ENCODE data around the gene DDX20.

Gene DDX20

GRCh38 chr1:111778541-111779051 is 22.9 kb downstream of the DDX20 start:
- no peak for TF ChIP-seq CTCF (IDR thresholded peaks at IDR 0.05; ENCODE audit: extremely low read depth, missing control alignments)
- no peak for DNase-seq (ENCODE audit: low spot score)

GRCh38 chr1:111779546-111779945 is 23.8 kb downstream of the DDX20 start:
- DNase-seq (ENCODE audit: low spot score), result no peak
- no peak for TF ChIP-seq CTCF (IDR thresholded peaks at IDR 0.05; ENCODE audit: extremely low read depth, missing control alignments)

- TF ChIP-seq CTCF (IDR thresholded peaks at IDR 0.05; ENCODE audit: extremely low read depth, missing control alignments), result no peak
- DNase-seq (ENCODE audit: low spot score), result no peak
Observed at GRCh38 chr1:111784273-111784901, 28.7 kb downstream of the DDX20 start.

GRCh38 chr1:111786669-111787207 is 31.0 kb downstream of the DDX20 start:
- DNase-seq (ENCODE audit: low spot score), result no peak
- TF ChIP-seq CTCF (IDR thresholded peaks at IDR 0.05; ENCODE audit: extremely low read depth, missing control alignments), result no peak

GRCh38 chr1:111789142-111789541 is 33.4 kb downstream of the DDX20 start:
- no peak for DNase-seq (ENCODE audit: low spot score)
- no peak for TF ChIP-seq CTCF (IDR thresholded peaks at IDR 0.05; ENCODE audit: extremely low read depth, missing control alignments)

- TF ChIP-seq CTCF (IDR thresholded peaks at IDR 0.05; ENCODE audit: extremely low read depth, missing control alignments), result no peak
Observed at GRCh38 chr1:111789666-111790316, 34.1 kb downstream of the DDX20 start.

GRCh38 chr1:111791776-111792175 is 36.1 kb downstream of the DDX20 start:
- TF ChIP-seq CTCF (IDR thresholded peaks at IDR 0.05; ENCODE audit: extremely low read depth, missing control alignments), result no peak
- no peak for DNase-seq (ENCODE audit: low spot score)

More at GRCh38 chr1:111789666-111790316, 34.1 kb downstream of the DDX20 start:
- DNase-seq (ENCODE audit: low spot score), result no peak

Measured in GM20000 (cell line).